WI38 (cell line): ENCODE results near the gene MAD2L2.

Source experiments
- H3K4me3 ChIP-seq: 2 replicates; pipeline ENCODE4 v1.5.1; 2011; ENCODE audit warnings: low read depth, mild to moderate bottlenecking, control low read depth, low read length
- TF ChIP-seq, protein P1 (sequence below): IDR thresholded peaks from 2 replicates; pipeline ENCODE4 v1.5.1; 2012; ENCODE audit warnings: low read depth, mild to moderate bottlenecking, control low read depth, low read length

The MAD2L2 gene

DNA sequence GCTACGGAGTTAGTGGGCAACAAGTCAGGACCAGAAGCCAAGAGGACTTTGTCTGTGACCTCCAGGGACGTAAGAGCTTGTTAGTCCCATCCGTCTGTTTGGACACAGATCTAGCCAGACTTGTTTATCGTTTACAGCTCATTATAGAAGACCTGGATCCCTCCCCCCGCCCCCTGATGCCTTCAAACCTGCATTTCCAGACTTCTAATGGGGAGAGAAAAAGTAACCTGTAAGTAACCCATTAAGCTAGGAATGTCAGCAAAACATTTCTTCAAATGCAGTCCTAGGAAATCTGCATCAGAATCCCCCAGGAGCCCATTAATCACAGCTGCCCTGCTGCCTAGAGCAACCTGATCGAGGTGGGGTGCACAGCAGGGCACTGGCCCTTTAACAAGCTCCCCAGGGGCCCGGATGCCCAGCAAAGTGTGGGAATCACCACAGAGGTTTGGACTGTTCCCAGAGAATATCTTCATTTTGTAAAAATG is 1.4 kb upstream of the MAD2L2 start:
- TF ChIP-seq, protein P1, sequence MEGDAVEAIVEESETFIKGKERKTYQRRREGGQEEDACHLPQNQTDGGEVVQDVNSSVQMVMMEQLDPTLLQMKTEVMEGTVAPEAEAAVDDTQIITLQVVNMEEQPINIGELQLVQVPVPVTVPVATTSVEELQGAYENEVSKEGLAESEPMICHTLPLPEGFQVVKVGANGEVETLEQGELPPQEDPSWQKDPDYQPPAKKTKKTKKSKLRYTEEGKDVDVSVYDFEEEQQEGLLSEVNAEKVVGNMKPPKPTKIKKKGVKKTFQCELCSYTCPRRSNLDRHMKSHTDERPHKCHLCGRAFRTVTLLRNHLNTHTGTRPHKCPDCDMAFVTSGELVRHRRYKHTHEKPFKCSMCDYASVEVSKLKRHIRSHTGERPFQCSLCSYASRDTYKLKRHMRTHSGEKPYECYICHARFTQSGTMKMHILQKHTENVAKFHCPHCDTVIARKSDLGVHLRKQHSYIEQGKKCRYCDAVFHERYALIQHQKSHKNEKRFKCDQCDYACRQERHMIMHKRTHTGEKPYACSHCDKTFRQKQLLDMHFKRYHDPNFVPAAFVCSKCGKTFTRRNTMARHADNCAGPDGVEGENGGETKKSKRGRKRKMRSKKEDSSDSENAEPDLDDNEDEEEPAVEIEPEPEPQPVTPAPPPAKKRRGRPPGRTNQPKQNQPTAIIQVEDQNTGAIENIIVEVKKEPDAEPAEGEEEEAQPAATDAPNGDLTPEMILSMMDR, result no peak
- no peak overlapping the region for H3K4me3 ChIP-seq

DNA sequence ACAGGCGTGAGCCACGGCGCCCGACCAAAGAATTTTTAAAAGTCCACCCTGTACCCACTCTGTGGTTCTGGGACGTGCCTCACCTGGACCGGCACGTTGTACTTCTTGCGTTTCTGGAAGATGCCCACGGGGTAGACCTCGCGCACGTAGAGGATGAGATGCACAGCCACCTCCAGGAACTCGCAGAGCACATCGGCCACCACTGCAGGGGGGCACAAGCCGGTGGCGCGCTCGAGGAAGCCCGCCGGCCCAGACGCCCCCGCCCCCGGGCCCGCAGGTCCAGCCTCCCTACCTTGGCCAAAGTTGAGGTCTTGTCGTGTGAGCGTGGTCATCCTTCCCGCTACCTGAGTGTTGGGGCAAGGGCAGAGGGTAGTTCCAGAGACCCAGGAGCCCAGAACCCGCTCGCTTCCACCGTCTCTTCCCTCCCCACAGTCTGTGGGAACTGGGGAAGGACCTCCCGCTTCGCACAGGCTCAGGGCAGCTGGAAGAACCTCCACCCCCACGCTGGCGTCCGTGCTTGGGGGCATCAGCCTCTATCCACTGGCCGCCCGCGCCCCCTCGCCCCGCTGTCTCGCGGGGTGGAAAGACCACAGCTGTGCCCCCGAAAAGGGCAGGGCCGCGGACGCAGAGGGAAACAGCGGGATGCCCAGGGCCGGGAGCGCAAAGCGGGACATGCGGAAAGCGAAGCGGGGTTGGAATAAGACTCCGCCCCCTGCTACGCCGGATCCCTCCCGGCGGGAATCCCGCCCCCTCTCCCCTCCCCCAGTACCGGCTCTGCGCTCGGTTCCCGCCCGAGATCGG is 478 bp downstream of the MAD2L2 start:
- H3K4me3 ChIP-seq, result peak overlapping the region; percentile 91
- TF ChIP-seq, protein P1, result no peak

DNA sequence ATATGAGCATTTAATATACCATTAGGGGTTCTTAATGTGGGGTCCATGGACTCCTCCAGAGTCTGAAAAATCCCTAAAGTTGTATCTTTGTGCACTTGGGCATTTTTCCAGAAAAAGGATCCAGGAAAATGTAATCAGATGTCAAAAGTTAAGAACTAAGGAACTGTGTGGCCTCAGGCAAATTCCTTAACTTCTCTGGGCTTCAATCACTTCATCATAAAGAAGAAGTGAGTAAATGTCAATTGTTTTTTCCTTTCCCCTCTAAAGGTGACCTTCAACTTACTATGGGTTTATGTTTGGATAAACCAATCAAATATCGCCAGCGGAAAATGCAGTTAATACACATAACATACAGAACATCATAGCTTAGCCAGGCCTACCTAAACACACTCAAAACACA is 2.5 kb downstream of the MAD2L2 start:
- H3K4me3 ChIP-seq, result no peak overlapping the region
- TF ChIP-seq, protein P1, result no peak

DNA sequence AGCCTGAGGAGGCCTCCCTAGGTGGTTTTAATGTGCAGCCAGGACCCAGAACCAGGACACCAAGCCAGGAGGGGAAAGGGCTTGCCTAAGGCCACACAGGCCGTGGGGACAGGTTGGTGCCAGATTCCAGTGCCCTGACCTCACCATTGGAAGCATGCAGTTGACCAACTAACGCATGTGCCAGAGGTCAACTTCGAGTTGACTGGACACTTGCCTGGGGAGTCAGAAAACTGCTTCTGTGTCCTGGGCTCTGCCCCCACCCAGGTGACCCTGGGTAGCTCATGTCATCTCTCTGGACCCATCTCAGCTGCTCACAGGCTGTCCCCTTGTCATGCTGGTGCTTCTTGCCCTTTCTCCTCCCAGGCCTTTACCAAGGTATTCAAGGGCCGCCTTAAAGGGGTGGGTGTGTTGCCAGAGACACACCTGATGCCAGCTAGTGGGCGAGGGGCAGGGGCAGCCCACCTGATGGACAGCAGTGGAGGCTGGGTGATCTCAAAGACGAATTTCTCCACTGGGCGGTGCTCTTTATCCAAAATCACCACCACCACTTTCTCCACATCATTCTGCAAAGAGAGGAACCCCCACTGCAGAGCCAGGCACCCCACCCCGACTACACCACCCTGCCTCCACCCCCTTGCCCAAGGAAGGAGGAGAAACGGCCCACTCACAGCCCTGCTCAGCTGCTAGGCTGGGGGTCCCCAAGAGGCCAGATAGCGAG is 4.4 kb downstream of the MAD2L2 start:
- TF ChIP-seq, protein P1, result no peak

DNA sequence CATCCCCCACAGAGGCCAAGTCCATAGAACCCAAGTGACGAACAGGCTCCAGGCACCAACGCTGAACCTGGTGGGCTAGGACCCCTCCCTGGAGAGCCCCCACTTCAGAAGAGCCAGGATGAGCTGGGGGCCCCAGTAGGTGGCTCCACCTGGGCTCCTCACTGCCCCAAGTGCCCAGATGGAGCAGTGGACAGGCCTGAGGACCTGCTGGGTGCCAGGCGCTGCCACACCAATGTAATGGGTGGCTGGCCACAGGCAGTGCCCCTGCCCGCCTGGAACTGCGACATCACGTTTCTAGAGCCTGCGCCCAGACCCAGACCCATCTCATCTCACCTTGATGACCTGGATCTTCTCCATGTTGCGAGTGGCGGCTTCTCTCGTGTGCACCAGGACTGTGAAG is 5.6 kb downstream of the MAD2L2 start:
- H3K4me3 ChIP-seq, result no peak overlapping the region
- TF ChIP-seq, protein P1, result no peak

More for the DNA sequence above, 4.4 kb downstream of the MAD2L2 start:
- no peak overlapping the region for H3K4me3 ChIP-seq

DNA sequence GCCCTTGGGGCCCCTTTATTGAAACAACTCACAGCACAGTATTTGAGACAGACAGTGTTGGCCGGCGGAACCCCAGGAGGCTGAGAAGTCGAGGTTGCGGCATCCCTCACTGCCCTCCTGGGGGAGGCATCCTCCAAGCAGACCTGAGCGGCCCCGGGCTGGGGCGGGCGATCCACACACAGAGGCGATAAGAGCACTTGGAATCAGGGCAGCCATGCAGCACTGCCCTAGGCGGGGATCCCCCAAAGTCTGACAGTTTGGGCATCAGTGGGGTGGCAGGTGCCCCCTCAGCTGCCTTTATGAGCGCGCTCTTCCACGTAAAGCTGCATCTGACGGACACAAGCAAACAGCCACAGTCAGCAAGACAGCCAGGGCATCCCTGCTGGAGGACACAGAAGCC is 6.5 kb downstream of the MAD2L2 start:
- TF ChIP-seq, protein P1, result no peak
- no peak overlapping the region for H3K4me3 ChIP-seq
